Mesendoderm (in vitro differentiated cells): ENCODE data around the gene ZNF639.
A peak's percentile ranks its signal among the peaks of the same experiment; 100 is the strongest.

ENCODE experiments used
- DNase-seq: peaks from one replicate; pipeline ENCODE4 v3.0.0; 2013
- H2AK5ac ChIP-seq: 2 replicates; pipeline ENCODE4 v1.6.1; 2013; ENCODE audit warnings: low read length, inconsistent platforms
- H2BK120ac ChIP-seq: 2 replicates; pipeline ENCODE4 v1.6.1; 2013; ENCODE audit warnings: low read depth, mild to moderate bottlenecking, low read length, moderate library complexity, mixed read lengths
- H2BK15ac ChIP-seq: replicated peaks from 2 replicates; pipeline ENCODE4 v1.6.1; 2013; ENCODE audit warnings: low read depth, mild to moderate bottlenecking, moderate library complexity
- H2BK5ac ChIP-seq: 2 replicates; pipeline ENCODE4 v1.6.1; 2013; ENCODE audit warnings: low read length, inconsistent platforms
- H3K18ac ChIP-seq: 2 replicates; pipeline ENCODE4 v1.6.1; 2013; ENCODE audit warnings: mild to moderate bottlenecking, low read length, mixed read lengths
- H3K23ac ChIP-seq: one replicate; pipeline ENCODE4 v1.6.1; 2013; ENCODE audit warnings: low read length
- H3K27ac ChIP-seq: 2 replicates; pipeline ENCODE4 v1.5.1; 2013; ENCODE audit warnings: low read depth, mild to moderate bottlenecking, inconsistent platforms, low read length, moderate library complexity
- H3K27me3 ChIP-seq: 2 replicates; pipeline ENCODE4 v1.6.1; 2013; ENCODE audit warnings: low read length, control low read depth, mild to moderate bottlenecking, inconsistent platforms; ENCODE audit not compliant: insufficient read depth, poor library complexity
- H3K36me3 ChIP-seq: 2 replicates; pipeline ENCODE4 v1.6.1; 2013; ENCODE audit warnings: low read length, inconsistent platforms; ENCODE audit not compliant: control insufficient read depth, insufficient read depth
- H3K4ac ChIP-seq: one replicate; pipeline ENCODE4 v1.6.1; 2013; ENCODE audit warnings: low read depth, mild to moderate bottlenecking, low read length, moderate library complexity
- H3K4me1 ChIP-seq: 2 replicates; pipeline ENCODE4 v1.6.1; 2013; ENCODE audit warnings: low read depth, low read length, inconsistent platforms; ENCODE audit not compliant: control insufficient read depth
- H3K4me2 ChIP-seq: 2 replicates; pipeline ENCODE4 v1.6.1; 2013; ENCODE audit warnings: low read length
- H3K4me3 ChIP-seq: 2 replicates; pipeline ENCODE4 v1.5.1; 2013; ENCODE audit warnings: mild to moderate bottlenecking, low read length
- H3K56ac ChIP-seq: one replicate; pipeline ENCODE4 v1.6.1; 2013; ENCODE audit warnings: low read length
- H3K79me1 ChIP-seq: 2 replicates; pipeline ENCODE4 v1.6.1; 2013; ENCODE audit warnings: low read length, inconsistent platforms
- H3K79me2 ChIP-seq: 2 replicates; pipeline ENCODE4 v1.6.1; 2013; ENCODE audit warnings: mild to moderate bottlenecking, low read length; ENCODE audit not compliant: control insufficient read depth, insufficient read depth
- H3K9ac ChIP-seq: 2 replicates; pipeline ENCODE4 v1.6.1; 2013; ENCODE audit warnings: low read length, inconsistent platforms
- H4K5ac ChIP-seq: one replicate; pipeline ENCODE4 v1.6.1; 2013; ENCODE audit warnings: low read length
- H4K8ac ChIP-seq: one replicate; pipeline ENCODE4 v1.6.1; 2013; ENCODE audit warnings: low read depth, mild to moderate bottlenecking, control low read depth, low read length, moderate library complexity
- whole genome bisulfite sequencing: extraction: QIAGEN DNeasy Blood & Tissue Kit; methylation state at CpG from one replicate; pipeline ENCODE4 v1.1.7; 2013; ENCODE audit warnings: low lambda C conversion rate, missing lambda C conversion rate; ENCODE audit not compliant: insufficient coverage; ENCODE audit errors: extremely low coverage; 5-methylcytosine and 5-hydroxymethylcytosine counted together

ZNF639 gene

DNA sequence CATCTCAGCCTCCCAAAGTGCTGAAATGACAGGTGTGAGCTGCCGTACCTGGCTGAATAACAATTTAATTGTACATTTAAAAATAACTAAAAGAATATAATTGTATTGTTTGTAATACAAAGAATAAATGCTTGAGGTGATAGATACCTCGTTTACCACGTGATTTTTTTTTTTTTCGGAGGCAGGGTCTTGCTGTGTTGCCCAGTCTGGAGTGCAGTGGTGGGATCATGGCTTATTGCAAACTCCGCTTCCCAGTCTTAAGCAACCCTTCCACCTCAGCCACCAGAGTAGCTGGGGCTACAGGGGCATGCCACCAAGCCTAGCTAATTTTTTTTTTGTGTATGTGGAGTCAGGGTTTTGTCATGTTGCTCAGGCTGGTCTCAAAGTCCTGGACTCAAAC is 40.5 kb downstream of the ZNF639 start:
- no peak overlapping the region for H2BK5ac ChIP-seq

DNA sequence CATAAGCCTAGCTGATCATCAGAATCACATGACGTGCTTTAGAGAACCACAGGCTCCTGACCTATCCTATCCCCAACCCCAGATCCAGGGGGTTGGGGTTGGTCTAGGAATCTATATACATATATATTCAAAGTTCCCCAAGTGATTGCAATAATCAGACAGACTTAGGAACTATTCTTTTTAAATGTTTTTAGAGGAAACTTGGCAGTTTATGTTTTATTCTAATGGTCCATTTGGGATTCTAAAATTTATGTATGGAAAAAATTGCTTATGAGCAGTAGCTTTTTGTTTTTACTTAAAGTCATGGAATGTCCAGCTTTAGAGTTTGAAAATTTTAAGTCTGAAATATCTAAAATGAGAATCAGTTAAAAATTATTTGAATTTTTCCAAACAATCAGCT is 46.8 kb downstream of the ZNF639 start:
- Histone ChIP-seq H2BK5ac (no peak overlapping the region), H2AK5ac (no peak overlapping the region), H3K9ac (no peak overlapping the region), H3K23ac (no peak overlapping the region), H3K27ac (no peak overlapping the region), H3K4me2 (no peak overlapping the region), H3K79me2 (no peaks in the 10 kb centered on the region), H3K4ac (no peak overlapping the region), H3K36me3 (no peaks in the 10 kb centered on the region), H3K4me1 (no peaks in the 10 kb centered on the region), H3K27me3 (no peaks in the 10 kb centered on the region), H3K18ac (no peak overlapping the region), H4K8ac (no peak overlapping the region), H3K4me3 (no peak overlapping the region), H3K56ac (no peak overlapping the region), H3K79me1 (no peaks in the 10 kb centered on the region), H4K5ac (no peak overlapping the region), H2BK120ac (no peak overlapping the region), H2BK15ac (no peak overlapping the region)
- no peak for DNase-seq
- no CpG with 5 or more reads among the region's 1 CpG for WGBS

More for the DNA sequence above, 40.5 kb downstream of the ZNF639 start:
- WGBS: no CpG with 5 or more reads among the region's 5 CpGs
- Histone ChIP-seq H3K56ac (no peak overlapping the region), H4K5ac (no peak overlapping the region), H3K79me1 (no peaks in the 10 kb centered on the region), H3K4me2 (no peak overlapping the region), H2AK5ac (no peak overlapping the region), H3K4me3 (no peak overlapping the region), H2BK15ac (no peak overlapping the region), H3K36me3 (peaks cover 1% of the 10 kb centered on the region), H3K18ac (no peak overlapping the region), H3K27me3 (no peaks in the 10 kb centered on the region), H3K4ac (no peak overlapping the region), H3K23ac (no peak overlapping the region), H3K9ac (no peak overlapping the region), H2BK120ac (no peak overlapping the region), H3K4me1 (no peaks in the 10 kb centered on the region), H3K27ac (no peak overlapping the region), H4K8ac (no peak overlapping the region), H3K79me2 (no peaks in the 10 kb centered on the region)
- DNase-seq: no peak

GRCh38 chr3:179373938-179374337 is 51.1 kb downstream of the ZNF639 start:
- Histone ChIP-seq H3K4me1 (no peaks in the 10 kb centered on the region), H3K18ac (no peak overlapping the region), H3K79me1 (no peaks in the 10 kb centered on the region), H3K4ac (no peak overlapping the region), H3K27me3 (no peaks in the 10 kb centered on the region), H2AK5ac (no peak overlapping the region), H2BK5ac (no peak overlapping the region), H3K36me3 (no peaks in the 10 kb centered on the region), H2BK120ac (no peak overlapping the region), H4K5ac (no peak overlapping the region), H3K79me2 (no peaks in the 10 kb centered on the region), H4K8ac (no peak overlapping the region), H3K9ac (no peak overlapping the region), H3K56ac (no peak overlapping the region), H3K27ac (no peak overlapping the region), H3K4me3 (no peak overlapping the region), H3K4me2 (no peak overlapping the region), H2BK15ac (no peak overlapping the region), H3K23ac (no peak overlapping the region)
- WGBS: no CpG with 5 or more reads among the region's 6 CpGs
- peak; percentile 6 for DNase-seq

DNA sequence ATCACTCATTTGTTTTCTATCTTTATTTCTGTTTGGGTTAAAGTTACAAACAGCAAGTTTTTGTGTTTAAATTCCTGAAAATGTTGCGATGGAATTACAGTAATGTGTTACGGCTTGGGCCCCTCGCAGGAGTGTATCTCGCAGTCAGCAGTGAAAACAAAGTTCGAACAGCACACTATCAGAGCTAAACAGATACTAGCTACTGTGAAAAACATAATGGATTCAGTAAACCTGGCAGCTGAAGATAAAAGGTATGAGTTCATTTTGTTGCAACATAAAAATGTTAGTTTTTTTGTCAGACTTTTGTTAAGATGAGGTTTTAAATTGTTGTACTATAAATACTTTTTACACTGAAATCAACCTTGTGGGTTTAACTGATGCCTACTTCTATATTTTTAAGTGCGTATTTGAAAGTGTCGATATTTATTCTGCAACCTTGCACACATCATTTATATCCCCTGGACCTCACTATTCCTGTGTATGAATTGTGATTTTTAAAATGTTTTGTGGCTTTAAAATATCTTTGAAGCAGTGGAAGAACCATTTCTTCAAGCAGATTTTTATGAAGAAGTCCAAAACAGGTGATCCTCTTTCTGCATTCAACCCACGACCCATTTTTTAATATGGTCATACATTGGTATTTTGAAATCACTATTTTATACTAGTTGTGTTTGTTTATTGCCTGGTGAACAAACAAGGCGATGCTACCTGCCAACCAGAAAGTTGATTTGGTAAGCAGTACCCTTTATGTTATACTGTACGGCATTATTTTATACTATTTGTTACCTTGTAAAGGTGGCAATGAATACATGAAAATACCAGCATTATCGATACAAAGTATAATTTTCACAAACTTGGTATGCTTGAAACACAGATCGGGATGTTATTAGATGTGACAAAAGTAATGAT is 52.5 kb downstream of the ZNF639 start:
- H3K79me1 ChIP-seq: no peaks in the 10 kb centered on the region
- H3K4me3 ChIP-seq: no peak overlapping the region
- no peak overlapping the region for H2BK120ac ChIP-seq
- no peak overlapping the region for H3K4ac ChIP-seq
- H3K56ac ChIP-seq: no peak overlapping the region
- H2AK5ac ChIP-seq: no peak overlapping the region
- no peak overlapping the region for H4K5ac ChIP-seq
- no peak overlapping the region for H3K27ac ChIP-seq
- H3K9ac ChIP-seq: no peak overlapping the region
- no peak overlapping the region for H2BK5ac ChIP-seq
- H3K4me2 ChIP-seq: no peak overlapping the region
- no peak overlapping the region for H3K23ac ChIP-seq
- no peak overlapping the region for H2BK15ac ChIP-seq
- DNase-seq: no peak
- no peak overlapping the region for H3K18ac ChIP-seq
- H3K36me3 ChIP-seq: peaks cover 1% of the 10 kb centered on the region
- no CpG with 5 or more reads among the region's 12 CpGs for WGBS
- no peak overlapping the region for H4K8ac ChIP-seq
- no peaks in the 10 kb centered on the region for H3K79me2 ChIP-seq
- no peaks in the 10 kb centered on the region for H3K4me1 ChIP-seq
- H3K27me3 ChIP-seq: no peaks in the 10 kb centered on the region

DNA sequence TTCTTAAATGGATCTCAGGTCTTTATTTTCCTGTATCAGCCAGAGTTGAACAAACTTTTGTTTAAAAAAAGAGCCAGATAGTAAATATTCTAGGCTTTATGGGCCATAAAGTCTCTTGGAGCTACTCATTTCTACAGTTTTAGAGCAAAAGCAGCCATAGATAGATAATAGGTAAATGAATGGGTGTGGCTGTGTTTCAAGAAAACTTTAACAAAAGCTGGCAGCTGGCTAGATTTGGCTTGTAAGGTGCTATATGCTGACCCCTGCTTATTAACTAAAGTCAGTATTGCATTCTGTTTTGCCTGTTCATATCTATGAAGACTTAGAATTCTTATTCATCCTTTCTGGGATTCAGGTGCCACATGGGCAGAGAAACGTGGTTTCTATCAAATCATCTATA is 53.6 kb downstream of the ZNF639 start:
- no peaks in the 10 kb centered on the region for H3K79me1 ChIP-seq
- no peak for DNase-seq
- no peak overlapping the region for H2BK120ac ChIP-seq
- H3K4ac ChIP-seq: no peak overlapping the region
- H3K79me2 ChIP-seq: no peaks in the 10 kb centered on the region
- H2AK5ac ChIP-seq: no peak overlapping the region
- no peaks in the 10 kb centered on the region for H3K27me3 ChIP-seq
- no peak overlapping the region for H2BK15ac ChIP-seq
- WGBS: no CpG with 5 or more reads among the region's 1 CpG
- H3K23ac ChIP-seq: no peak overlapping the region
- H3K4me2 ChIP-seq: no peak overlapping the region
- no peak overlapping the region for H3K9ac ChIP-seq
- no peak overlapping the region for H3K56ac ChIP-seq
- no peaks in the 10 kb centered on the region for H3K4me1 ChIP-seq
- H2BK5ac ChIP-seq: no peak overlapping the region
- H3K27ac ChIP-seq: no peak overlapping the region
- peaks cover 4% of the 10 kb centered on the region for H3K36me3 ChIP-seq
- H3K18ac ChIP-seq: no peak overlapping the region
- no peak overlapping the region for H4K8ac ChIP-seq
- no peak overlapping the region for H4K5ac ChIP-seq
- H3K4me3 ChIP-seq: no peak overlapping the region
